NCI-H446 (cell line): ENCODE data around the gene POU2AF1.

Source experiments
- DNase-seq, 2 experiments: peaks; one replicate each; lab custom pipeline; 2025; lab: John Stamatoyannopoulos, UW

The POU2AF1 gene

DNA sequence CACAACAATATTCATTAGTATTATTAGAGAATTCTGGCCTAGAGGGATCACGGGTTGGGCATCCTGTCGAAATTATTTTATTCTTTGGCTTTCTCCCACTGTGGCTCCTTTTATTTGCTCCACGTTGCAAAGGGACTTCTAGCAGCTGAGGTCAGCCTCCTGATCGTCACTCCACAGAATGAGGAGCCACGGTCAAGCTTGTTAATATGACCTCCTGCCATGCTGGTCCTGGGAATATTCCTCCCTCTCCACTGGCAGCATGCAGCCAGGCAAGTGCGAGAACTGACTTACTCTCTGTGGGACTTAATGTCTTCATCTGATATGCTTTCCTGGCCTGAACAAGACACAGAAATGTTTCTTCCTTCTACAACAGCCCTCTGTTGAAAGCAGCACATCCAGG lies 59.8 kb downstream of the POU2AF1 start:
- DNase-seq = no peak

DNA sequence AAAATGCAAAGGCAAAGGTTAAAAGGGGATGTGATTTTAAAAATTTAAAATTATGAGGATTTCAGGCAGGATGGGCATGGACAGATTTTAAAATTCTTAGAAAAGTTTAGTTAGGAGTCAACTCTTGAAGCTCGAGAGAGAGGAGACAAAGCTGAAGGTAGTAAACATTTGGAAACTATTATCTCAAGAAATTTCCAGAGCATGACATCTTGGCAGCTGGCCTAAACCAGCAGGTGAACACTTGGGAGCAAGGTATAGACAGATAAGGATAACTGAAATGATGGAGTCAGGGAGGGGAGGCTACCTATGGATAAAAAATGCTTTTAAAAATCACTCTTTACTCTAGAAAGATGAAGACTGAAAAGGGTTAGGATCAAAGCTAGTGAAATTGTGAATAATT lies 67.0 kb downstream of the POU2AF1 start:
- no peak for DNase-seq

DNA sequence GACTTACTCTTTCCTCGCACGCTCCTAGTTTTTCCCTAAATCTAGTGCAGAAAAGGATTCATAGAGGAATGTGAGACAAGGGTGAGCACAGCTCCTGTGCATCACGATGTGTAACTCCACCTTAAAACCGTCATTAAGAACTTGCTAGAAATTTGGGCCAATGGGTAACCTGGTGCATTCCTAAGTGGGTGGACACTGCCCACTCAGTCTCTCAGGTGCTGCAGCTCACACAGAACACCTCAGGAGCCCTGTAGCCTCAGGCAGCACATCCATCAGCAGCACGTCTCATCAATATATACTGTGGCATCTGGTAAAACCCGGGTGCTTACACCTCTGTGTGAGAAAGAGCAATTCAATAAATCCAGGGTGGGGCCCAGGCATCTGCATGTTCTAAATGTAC lies 68.4 kb downstream of the POU2AF1 start:
- DNase-seq = no peak

DNA sequence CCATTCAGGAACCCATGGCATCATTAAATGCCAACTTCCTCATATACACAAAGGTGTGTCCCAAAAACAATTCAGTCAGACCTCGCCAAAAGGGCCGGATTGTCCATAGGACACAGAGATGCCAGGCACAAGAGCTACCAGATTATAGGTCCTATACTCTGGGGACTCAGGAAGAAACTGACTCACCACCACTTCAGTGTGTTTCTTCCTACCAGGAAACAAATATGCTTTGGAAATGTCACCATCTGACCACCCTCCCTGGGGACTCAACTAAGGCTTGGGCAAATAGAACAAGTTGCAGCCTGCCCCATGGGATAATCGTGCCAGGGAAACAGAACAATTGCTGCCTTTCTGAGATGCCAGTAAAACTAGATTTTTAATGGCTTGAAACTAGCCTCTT lies 69.0 kb downstream of the POU2AF1 start:
- DNase-seq = peak; percentile 75 to 88

DNA sequence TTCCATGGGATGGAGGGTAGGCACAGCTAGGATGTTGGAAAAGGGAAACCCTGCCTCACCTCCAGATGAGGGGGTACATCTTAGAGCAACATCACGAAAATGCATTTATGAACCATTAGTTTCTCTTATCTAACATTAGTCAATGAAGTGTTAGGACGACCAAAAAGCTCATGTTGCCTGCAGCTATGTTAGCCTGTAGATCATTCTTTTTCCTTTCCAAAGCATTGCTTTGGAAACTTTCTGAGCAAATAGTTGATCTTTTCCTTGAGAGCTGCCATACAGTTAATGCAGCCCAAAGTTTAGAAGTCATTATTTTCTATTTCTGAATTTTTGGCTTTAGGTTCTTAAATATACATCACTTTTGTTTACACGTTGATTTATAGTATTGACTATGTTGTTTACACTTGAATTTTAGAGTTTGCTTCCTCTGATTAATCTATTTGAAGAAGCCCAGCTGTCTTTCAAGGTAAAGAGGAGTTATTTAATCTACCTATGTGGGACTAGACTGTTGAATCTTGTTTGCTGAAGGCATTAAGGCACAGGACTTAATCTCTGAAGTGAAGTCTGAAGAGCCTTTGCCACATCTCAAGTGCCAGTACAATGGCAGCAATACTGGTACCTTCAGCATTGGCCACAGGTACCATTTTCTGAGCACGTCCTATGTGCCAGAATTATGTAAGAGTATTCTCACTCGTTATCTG lies 69.7 kb downstream of the POU2AF1 start:
- no peak for DNase-seq

DNA sequence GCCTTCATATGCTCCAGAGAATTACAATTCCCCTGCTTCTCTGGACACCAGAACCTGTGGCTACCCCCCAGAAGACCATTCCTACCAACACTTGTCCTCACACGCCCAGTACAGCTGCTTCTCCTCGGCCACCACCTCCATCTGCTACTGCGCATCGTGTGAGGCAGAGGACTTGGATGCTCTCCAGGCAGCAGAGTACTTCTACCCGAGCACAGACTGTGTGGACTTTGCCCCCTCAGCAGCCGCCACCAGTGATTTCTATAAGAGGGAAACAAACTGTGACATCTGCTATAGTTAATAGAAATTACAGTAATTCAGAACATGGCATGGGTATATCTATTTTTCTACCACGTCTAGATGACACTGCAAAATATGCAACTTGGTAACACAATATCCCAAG lies 70.9 kb downstream of the POU2AF1 start:
- DNase-seq = peak; percentile 98 to 99

DNA sequence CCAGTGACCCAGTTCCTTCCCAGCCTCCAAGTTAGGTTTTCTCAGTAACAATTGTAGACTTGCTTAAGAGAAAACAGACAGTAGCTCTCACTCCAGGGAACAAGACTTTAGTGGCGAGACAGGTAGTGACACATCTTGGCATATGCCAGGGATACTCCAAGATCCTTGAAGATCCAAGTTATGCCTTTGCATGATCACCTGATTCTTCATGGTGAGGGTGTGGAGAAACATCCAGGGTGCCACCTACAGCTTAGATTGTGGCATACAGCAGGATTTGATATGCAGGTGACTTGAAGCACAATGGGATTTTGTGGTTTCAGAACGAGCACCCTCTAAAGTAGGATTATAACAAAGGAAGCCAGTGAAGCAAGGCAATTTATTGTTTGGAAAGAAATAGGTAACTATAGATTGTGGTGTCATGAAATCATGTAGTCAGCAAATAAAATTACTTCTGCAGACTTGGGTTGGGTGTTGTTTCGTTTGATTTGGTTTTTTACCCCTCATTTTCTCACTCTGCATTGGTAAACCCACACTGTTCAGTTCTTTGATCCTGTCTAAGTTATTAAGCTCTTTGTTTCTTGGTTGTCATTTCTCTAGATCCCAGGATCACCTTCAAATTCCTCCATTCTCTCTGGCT lies 71.5 kb downstream of the POU2AF1 start:
- DNase-seq = no peak

DNA sequence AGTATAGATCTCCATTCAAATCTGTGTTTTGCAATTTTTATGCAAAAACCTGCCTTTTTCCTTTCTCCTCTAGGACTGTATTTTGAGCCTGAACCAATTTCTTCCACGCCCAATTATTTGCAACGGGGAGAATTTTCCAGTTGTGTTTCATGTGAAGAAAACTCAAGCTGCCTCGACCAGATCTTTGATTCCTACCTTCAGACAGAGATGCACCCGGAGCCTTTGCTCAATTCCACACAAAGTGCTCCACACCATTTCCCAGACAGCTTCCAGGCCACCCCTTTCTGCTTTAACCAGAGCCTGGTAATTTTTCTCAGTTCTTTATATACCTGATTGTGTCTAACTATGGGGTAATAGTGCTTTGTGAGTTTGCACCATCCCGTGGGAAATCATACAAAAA lies 72.8 kb downstream of the POU2AF1 start:
- DNase-seq = no peak

DNA sequence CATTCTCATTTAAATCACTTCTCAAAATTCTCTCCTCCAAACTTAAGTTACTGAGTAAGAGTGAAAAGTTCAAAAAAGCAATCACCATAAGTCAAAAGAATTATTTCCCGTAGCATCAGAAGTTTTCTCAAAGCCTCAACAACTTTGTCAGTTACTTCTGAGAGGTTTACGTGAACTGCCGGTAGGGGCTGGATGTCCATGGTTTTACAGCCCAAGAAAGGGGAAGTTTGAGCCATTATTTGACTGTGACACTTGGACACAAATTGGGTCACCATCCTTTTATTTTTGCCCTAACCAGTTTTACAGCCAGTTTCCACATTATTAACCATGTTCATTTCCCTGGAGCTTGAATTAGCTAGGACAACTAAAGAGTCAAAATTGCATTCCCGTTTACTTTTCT lies 73.2 kb downstream of the POU2AF1 start:
- DNase-seq = no peak

DNA sequence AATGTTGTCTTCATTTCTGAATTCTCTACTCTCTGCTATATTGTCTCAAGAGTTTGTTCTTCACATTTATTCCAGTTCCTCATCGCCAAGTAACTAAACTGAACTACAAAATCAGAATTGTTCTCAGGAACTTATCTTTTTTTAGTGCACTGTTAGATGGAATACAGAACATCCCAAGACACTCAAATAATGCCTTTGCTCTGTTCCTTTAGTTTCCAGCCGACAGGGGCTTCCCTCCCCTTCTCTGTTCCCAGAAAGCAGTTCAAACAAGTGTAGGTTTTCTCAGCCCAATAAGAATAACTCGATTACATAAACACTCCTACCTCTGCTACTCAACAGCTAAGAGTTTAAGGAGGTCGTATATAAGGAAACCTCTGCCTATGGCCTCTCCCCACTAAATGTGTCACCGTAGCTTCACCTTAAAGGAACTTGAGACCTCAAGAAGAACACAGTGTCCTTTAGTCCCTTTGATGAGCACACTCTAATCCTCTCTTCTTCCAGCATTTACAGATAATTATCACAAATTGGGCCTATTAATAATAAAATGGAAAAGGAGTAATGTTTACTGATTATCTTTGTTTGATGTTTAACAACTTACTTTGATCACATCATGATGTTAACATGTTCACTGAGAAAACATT lies 73.8 kb downstream of the POU2AF1 start:
- DNase-seq = peak; percentile 76 to 77

DNA sequence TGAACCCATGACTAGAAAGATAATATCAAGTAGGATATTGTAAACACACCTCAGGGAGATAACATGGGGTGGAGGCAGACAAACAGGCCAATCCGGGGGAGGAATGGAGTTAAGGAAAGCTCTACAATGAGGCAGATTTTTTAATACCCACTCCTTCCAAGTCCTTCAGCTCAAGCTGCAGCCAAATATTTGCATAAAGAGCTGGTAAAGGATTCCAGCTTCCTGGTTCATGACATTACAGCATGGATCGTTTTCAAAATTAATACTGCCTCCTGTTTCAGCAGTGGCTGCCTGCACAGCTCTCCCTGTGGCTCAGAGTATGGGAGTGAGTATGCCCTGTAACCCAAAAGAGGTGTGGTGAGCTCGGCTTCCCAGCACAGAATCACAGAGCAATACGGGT lies 75.6 kb downstream of the POU2AF1 start:
- peak; percentile 56 to 87 for DNase-seq

DNA sequence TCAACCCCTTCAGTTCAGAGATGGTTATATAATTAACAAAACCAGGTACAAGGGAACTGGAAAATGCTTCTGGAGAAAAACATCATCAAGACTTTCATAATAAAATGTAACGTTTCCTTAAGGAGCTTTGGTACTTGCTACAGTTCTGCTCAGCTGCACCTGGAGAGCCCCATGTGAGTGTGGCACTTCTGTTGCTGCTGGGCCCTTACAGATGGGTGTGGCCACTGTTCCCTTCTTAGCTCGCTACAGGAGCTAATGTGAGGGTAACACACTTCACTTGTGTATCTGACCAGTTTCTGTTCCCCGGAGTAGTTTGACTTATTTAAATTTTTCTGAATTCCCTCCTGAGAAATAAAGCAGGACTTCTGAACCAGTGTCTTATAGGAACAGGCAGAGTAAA lies 76.8 kb downstream of the POU2AF1 start:
- peak in 1 of 2 experiments; percentile 51 for DNase-seq
